ENCODE measurements around the gene KIF18A. TPM values are rescaled to one million over a fixed set of nuclear protein-coding genes. Genes with fewer than 3 reads are reported as not detected.

The KIF18A gene
- total RNA-seq, 1 donor from 2014 or later = 4.4 TPM

DNA sequence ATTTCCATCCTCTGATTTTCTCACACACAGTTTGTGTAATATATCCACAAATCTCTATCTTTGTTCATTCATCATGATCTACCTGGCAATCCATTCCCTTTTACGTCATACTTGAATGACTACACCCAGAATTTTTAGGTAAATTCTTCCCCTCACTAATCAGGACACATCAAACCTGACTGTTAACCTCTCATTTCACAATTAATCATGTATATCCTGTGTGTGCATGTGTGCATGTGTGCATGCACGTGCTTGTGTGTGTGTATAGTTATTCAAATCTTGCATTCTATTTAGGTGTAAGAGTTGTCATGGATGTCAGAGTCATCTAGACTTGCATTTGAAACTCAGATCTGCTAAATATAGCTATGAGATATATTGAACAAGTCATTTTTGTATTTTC lies 130.4 kb downstream of the KIF18A start:
- Mint-ChIP-seq H3K27me3 (no peaks in the 10 kb centered on the region), H3K9me3 (no peaks in the 10 kb centered on the region), H3K4me3 (no peak overlapping the region), H3K4me1 (no peaks in the 10 kb centered on the region), H3K36me3 (ENCODE audit: low read depth) (no peaks in the 10 kb centered on the region), H3K27ac (no peak overlapping the region)
- intact Hi-C loops (cut with micrococcal nuclease) = no loop called here
- POLR2A ChIA-PET = no interaction called here
- TF ChIP-seq CTCF (IDR thresholded peaks at IDR 0.05) = no peak
- DNase-seq = no peak
- CTCF ChIA-PET = no interaction called here
- ATAC-seq (ENCODE audit: low read depth) = no peak

GRCh38 chr11:27977031-27977430 lies 130.9 kb downstream of the KIF18A start:
- no peak for DNase-seq
- ATAC-seq (ENCODE audit: low read depth) = no peak
- no peak overlapping the region for H3K27ac Mint-ChIP-seq
- no peaks in the 10 kb centered on the region for H3K9me3 Mint-ChIP-seq
- H3K4me3 Mint-ChIP-seq = no peak overlapping the region
- H3K36me3 Mint-ChIP-seq (ENCODE audit: low read depth) = no peaks in the 10 kb centered on the region
- ChIA-PET POLR2A (no interaction called here), CTCF (no interaction called here)
- intact Hi-C loops (cut with micrococcal nuclease) = no loop called here
- no peaks in the 10 kb centered on the region for H3K27me3 Mint-ChIP-seq
- no peaks in the 10 kb centered on the region for H3K4me1 Mint-ChIP-seq
- no peak for TF ChIP-seq CTCF (IDR thresholded peaks at IDR 0.05)

DNA sequence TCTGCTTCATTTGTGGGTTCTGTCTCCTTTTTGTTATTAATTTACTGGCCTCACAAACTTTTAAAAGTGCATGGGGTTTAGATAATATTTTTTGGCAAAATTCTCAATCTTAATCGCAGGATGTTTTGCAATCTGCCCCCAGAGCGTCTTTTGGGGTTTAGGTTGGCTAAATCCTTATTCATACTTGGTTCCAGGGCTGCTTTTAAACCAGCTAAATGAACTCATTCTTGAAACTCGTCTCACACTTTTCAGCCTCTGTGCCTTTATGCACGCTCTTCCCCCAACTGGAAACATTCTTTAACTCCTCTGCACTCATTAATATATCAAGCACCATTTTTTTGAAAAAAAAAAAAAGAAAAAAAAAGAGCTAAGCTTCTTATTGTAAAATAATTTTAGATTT lies 131.7 kb downstream of the KIF18A start:
- ChIA-PET CTCF (no interaction called here), POLR2A (no interaction called here)
- intact Hi-C loops (cut with micrococcal nuclease) = no loop called here

GRCh38 chr11:27973851-27974536 lies 134.0 kb downstream of the KIF18A start:
- Mint-ChIP-seq H3K4me1 (no peaks in the 10 kb centered on the region), H3K27ac (no peak overlapping the region), H3K9me3 (no peaks in the 10 kb centered on the region), H3K4me3 (no peak overlapping the region), H3K36me3 (ENCODE audit: low read depth) (no peaks in the 10 kb centered on the region), H3K27me3 (no peaks in the 10 kb centered on the region)
- ChIA-PET CTCF (no interaction called here), POLR2A (no interaction called here)
- intact Hi-C loops (cut with micrococcal nuclease) = no loop called here
- TF ChIP-seq CTCF (IDR thresholded peaks at IDR 0.05) = no peak
- ATAC-seq (ENCODE audit: low read depth) (no peak), DNase-seq (no peak)

More for the DNA sequence above, 131.7 kb downstream of the KIF18A start:
- Mint-ChIP-seq H3K36me3 (ENCODE audit: low read depth) (no peaks in the 10 kb centered on the region), H3K9me3 (no peaks in the 10 kb centered on the region), H3K4me3 (no peak overlapping the region), H3K4me1 (no peaks in the 10 kb centered on the region), H3K27ac (no peak overlapping the region), H3K27me3 (no peaks in the 10 kb centered on the region)
- no peak for ATAC-seq (ENCODE audit: low read depth)
- DNase-seq = no peak
- TF ChIP-seq CTCF (IDR thresholded peaks at IDR 0.05) = no peak

- intact Hi-C loops (cut with micrococcal nuclease) = no loop called here
- no peaks in the 10 kb centered on the region for H3K4me1 Mint-ChIP-seq
- ChIA-PET CTCF (no interaction called here), POLR2A (no interaction called here)
- DNase-seq (no peak), ATAC-seq (ENCODE audit: low read depth) (no peak)
- H3K4me3 Mint-ChIP-seq = no peak overlapping the region
- H3K27me3 Mint-ChIP-seq = no peaks in the 10 kb centered on the region
- no peak overlapping the region for H3K27ac Mint-ChIP-seq
- no peaks in the 10 kb centered on the region for H3K9me3 Mint-ChIP-seq
- no peak for TF ChIP-seq CTCF (IDR thresholded peaks at IDR 0.05)
- H3K36me3 Mint-ChIP-seq (ENCODE audit: low read depth) = no peaks in the 10 kb centered on the region
Observed at GRCh38 chr11:27972522-27973170, 135.3 kb downstream of the KIF18A start.
